Liver (tissue), 3 donors: ENCODE data around the gene CDH4.

Source experiments
- CTCF ChIP-seq: fragments of 150-350 bp; IDR thresholded peaks from 2 replicates; pipeline ENCODE4 v1.5.1; 2017; ENCODE audit warnings: improper control_type of control experiment, low read depth, low read length; ENCODE audit not compliant: missing input control
- GABPA ChIP-seq, 2 donors: IDR thresholded peaks in 1 of 2; conservative IDR thresholded peaks in 1 of 2; 2 replicates each; pipeline ENCODE4 v1.6.1; 2016; ENCODE audit warnings: antibody characterized with exemption in 2 of 2, mild to moderate bottlenecking in 1 of 2, moderate library complexity in 1 of 2
- JUND ChIP-seq, 2 donors: IDR thresholded peaks; 2 replicates each; pipeline ENCODE4 v1.6.1; 2016; ENCODE audit warnings: antibody characterized with exemption in 2 of 2
- MAX ChIP-seq: IDR thresholded peaks from 2 replicates; pipeline ENCODE4 v1.6.1; 2016; ENCODE audit warnings: antibody characterized with exemption
- RAD21 ChIP-seq, 2 donors: IDR thresholded peaks; 2 replicates each; pipeline ENCODE4 v1.6.1; 2016; ENCODE audit warnings: antibody characterized with exemption in 2 of 2, mild to moderate bottlenecking in 2 of 2
- REST ChIP-seq: IDR thresholded peaks from 2 replicates; pipeline ENCODE4 v1.6.1; 2016; ENCODE audit warnings: antibody characterized with exemption, mild to moderate bottlenecking
- RXRA ChIP-seq, 2 donors: IDR thresholded peaks; 2 replicates each; pipeline ENCODE4 v1.6.1; 2017 to 2018; ENCODE audit warnings: antibody characterized with exemption in 2 of 2, mild to moderate bottlenecking in 1 of 2
- TAF1 ChIP-seq: conservative IDR thresholded peaks from 2 replicates; pipeline ENCODE4 v1.6.1; 2016; ENCODE audit warnings: antibody characterized with exemption, mild to moderate bottlenecking
- YY1 ChIP-seq: IDR thresholded peaks from 2 replicates; pipeline ENCODE4 v1.6.1; 2016; ENCODE audit warnings: antibody characterized with exemption, mild to moderate bottlenecking
- donor health status: healthy.
- donor health status: healthy.

- TF ChIP-seq TAF1 (no peak), CTCF (no peak), MAX (no peak), RXRA (IDR thresholded peaks at IDR 0.05) (no peak), YY1 (no peak), REST (no peak), JUND (IDR thresholded peaks at IDR 0.05) (no peak), RAD21 (IDR thresholded peaks at IDR 0.05) (no peak), GABPA (IDR thresholded peaks at IDR 0.05 in 1 of 2, conservative IDR thresholded peaks at IDR 0.05 in 1 of 2) (no peak)
Observed at GRCh38 chr20:61518424-61518951, 266.4 kb downstream of the CDH4 start.
